ENCODE measurements around the gene DDX41. TPM values are rescaled to one million over a fixed set of nuclear protein-coding genes. Genes with fewer than 3 reads are reported as not detected.
"Not testable (repeated sequence)": the region's sequence is repeated elsewhere in the genome, so short reads cannot be mapped to it uniquely, and the experiment has no call there.

DDX41 gene
- total RNA-seq, 2 donors from 2014 or later: 84.3 to 134 TPM

GRCh38 chr5:177490311-177490991 lies 26.3 kb downstream of the DDX41 start:
- H3K27ac ChIP-seq: no peak overlapping the region
- no peaks in the 10 kb centered on the region for H3K27me3 ChIP-seq
- no peaks in the 10 kb centered on the region for H3K9me3 ChIP-seq
- no peak for TF ChIP-seq CTCF (IDR thresholded peaks at IDR 0.05)
- intact Hi-C loops (cut with DNase I): no loop called here
- peaks cover 5% of the 10 kb centered on the region for H3K4me1 ChIP-seq
- no peak overlapping the region for H3K4me3 ChIP-seq
- DNase-seq: no peak
- no peak overlapping the region for H3K9ac ChIP-seq (ENCODE audit: low read depth in 2 of 2, low read length in 2 of 2)
- no peaks in the 10 kb centered on the region for H3K36me3 ChIP-seq

DNA sequence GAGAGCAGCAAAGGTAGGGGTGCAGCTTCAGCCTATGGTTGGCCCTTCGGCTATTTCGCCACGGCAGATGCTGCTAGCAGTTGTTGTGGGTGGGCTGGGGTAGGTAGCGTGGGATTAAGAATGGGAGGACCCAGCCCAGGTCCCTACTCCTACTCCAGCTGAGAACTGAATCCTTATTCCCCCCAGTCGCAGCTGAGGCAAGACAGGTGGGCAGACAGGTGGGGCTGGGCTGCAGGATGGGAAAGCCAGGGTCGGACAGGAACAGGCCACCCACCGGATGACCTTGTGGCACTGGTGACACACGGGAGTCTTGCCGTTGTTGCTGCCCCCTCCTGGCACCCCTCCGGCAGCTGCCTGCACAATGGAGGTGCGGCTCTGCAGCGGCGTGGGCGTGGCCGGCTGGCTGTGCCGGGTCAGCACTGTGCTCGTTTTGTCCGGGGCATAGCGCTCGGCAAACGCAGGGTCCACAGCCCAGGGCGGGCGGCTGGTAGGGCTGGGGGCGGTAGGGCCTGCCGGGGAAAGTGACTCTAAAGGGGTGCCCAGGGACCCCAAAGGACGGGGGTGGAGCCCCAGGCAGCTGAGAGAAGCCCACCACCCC lies 27.5 kb downstream of the DDX41 start:
- no peak for TF ChIP-seq CTCF (IDR thresholded peaks at IDR 0.05)
- H3K36me3 ChIP-seq: no peaks in the 10 kb centered on the region
- intact Hi-C loops (cut with DNase I): no loop called here
- no peak overlapping the region for H3K27ac ChIP-seq
- no peak overlapping the region for H3K4me3 ChIP-seq
- no peaks in the 10 kb centered on the region for H3K27me3 ChIP-seq
- DNase-seq: peak; percentile 62
- H3K9me3 ChIP-seq: no peaks in the 10 kb centered on the region
- peaks cover 5% of the 10 kb centered on the region for H3K4me1 ChIP-seq
- H3K9ac ChIP-seq (ENCODE audit: low read depth in 2 of 2, low read length in 2 of 2): no peak overlapping the region

GRCh38 chr5:177487975-177488374 lies 28.8 kb downstream of the DDX41 start:
- no peak overlapping the region for H3K4me3 ChIP-seq
- intact Hi-C loops (cut with DNase I): no loop called here
- no peaks in the 10 kb centered on the region for H3K9me3 ChIP-seq
- no peak overlapping the region for H3K9ac ChIP-seq (ENCODE audit: low read depth in 2 of 2, low read length in 2 of 2)
- no peak overlapping the region for H3K27ac ChIP-seq
- peaks cover 5% of the 10 kb centered on the region for H3K4me1 ChIP-seq
- TF ChIP-seq CTCF (IDR thresholded peaks at IDR 0.05): no peak
- DNase-seq: no peak
- H3K36me3 ChIP-seq: no peaks in the 10 kb centered on the region
- no peaks in the 10 kb centered on the region for H3K27me3 ChIP-seq

DNA sequence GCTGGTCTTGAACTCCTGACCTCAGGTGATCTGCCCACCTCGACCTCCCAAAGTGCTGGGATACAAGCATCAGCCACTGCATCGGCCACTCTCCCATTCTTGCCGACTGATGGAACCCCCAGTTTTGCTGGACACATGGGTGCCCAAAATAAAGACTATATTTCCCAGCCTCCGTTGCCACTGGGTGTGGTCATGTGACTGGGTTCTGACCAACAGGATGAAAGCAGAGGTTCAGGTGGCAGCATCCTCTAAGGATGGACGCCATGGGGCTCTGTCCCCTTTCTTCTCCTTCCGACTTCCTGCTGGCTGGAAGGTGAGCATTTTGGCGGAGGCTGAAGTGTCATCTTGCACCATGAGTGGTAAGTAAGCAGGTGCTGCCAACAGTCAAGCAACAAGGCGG lies 29.6 kb downstream of the DDX41 start:
- Histone ChIP-seq H3K9ac (ENCODE audit: low read depth in 2 of 2, low read length in 2 of 2) (no peak overlapping the region), H3K4me1 (peaks cover 5% of the 10 kb centered on the region), H3K27ac (no peak overlapping the region), H3K27me3 (no peaks in the 10 kb centered on the region), H3K4me3 (no peak overlapping the region), H3K36me3 (no peaks in the 10 kb centered on the region), H3K9me3 (no peaks in the 10 kb centered on the region)
- no peak for DNase-seq
- no peak for TF ChIP-seq CTCF (IDR thresholded peaks at IDR 0.05)
- intact Hi-C loops (cut with DNase I): no loop called here

DNA sequence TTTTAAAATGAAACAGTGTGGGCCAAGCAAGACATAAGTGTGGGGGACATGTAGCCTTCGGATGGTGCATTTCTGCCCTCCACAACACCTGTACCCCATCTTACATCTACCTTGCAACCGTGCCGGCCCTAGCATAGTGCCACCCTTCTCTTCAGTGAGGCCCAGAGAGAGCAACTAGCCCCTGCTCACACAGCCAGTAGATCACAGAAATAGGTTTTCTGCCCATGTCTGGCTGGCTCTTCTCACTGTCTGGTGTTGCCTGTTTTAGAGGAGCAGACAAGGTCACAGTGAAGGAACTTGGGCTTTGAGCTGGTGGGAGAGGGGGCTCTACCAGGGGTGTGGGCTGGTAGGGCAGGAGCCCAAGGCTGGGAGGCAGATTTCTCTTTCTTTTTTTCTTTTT lies 30.5 kb downstream of the DDX41 start:
- peaks cover 5% of the 10 kb centered on the region for H3K4me1 ChIP-seq
- no peak overlapping the region for H3K9ac ChIP-seq (ENCODE audit: low read depth in 2 of 2, low read length in 2 of 2)
- no peak for DNase-seq
- no peak for TF ChIP-seq CTCF (IDR thresholded peaks at IDR 0.05)
- H3K4me3 ChIP-seq: no peak overlapping the region
- intact Hi-C loops (cut with DNase I): no loop called here
- no peaks in the 10 kb centered on the region for H3K36me3 ChIP-seq
- no peaks in the 10 kb centered on the region for H3K27me3 ChIP-seq
- H3K27ac ChIP-seq: no peak overlapping the region
- H3K9me3 ChIP-seq: no peaks in the 10 kb centered on the region

- H3K27me3 ChIP-seq; H3K9ac ChIP-seq (ENCODE audit: low read depth in 2 of 2, low read length in 2 of 2); H3K4me1 ChIP-seq; H3K4me3 ChIP-seq; H3K27ac ChIP-seq; intact Hi-C loops (cut with DNase I); H3K36me3 ChIP-seq; DNase-seq; H3K9me3 ChIP-seq: not testable (repeated sequence)
These were observed 31.0 kb downstream of the DDX41 start for GRCh38 chr5:177485753-177486152.

Measured in colonic mucosa (tissue), 4 donors.